Large intestine (tissue), 3 donors: Measurements from ENCODE around the gene GMNN. TPM values are rescaled to one million over a fixed set of nuclear protein-coding genes. Genes with fewer than 3 reads are reported as not detected.

ENCODE experiments used
- DNase-seq, 2 donors: peaks; one replicate each; pipeline versions ENCODE4 v3.0.0 to v3.0.0-alpha.2; 2013
- H3K27ac ChIP-seq: one replicate; pipeline ENCODE4 v1.5.1; 2013; ENCODE audit warnings: low read length
- H3K27me3 ChIP-seq: 2 replicates; pipeline ENCODE4 v1.6.1; 2013; ENCODE audit warnings: low read length; ENCODE audit not compliant: control insufficient read depth, insufficient read depth
- H3K36me3 ChIP-seq: 2 replicates; pipeline ENCODE4 v1.6.1; 2013; ENCODE audit warnings: low read length; ENCODE audit not compliant: control insufficient read depth, insufficient read depth
- H3K4me1 ChIP-seq: one replicate; pipeline ENCODE4 v1.6.1; 2013; ENCODE audit warnings: low read length; ENCODE audit not compliant: control insufficient read depth, insufficient read depth
- H3K4me3 ChIP-seq: one replicate; pipeline ENCODE4 v1.5.1; 2013; ENCODE audit warnings: low read length
- H3K9me3 ChIP-seq: one replicate; pipeline ENCODE4 v1.6.1; 2013; ENCODE audit warnings: mild to moderate bottlenecking, low read depth, low read length, moderate library complexity; ENCODE audit not compliant: control insufficient read depth
- WGBS: methylation state at CpG from one replicate; pipeline ENCODE4 v1.1.5; 2013; ENCODE audit warnings: low lambda C conversion rate; ENCODE audit not compliant: insufficient coverage; 5-methylcytosine and 5-hydroxymethylcytosine counted together
- polyA plus RNA-seq: library from polyadenylated mRNA; unstranded; fragments of 120-200 nt; gene quantifications from one replicate; pipeline ENCODE4 v1.2.1, GENCODE V29; 2013

Gene GMNN
- polyA plus RNA-seq, 1 donor: 36.0 TPM

- Histone ChIP-seq H3K27ac (no peak overlapping the region), H3K4me3 (no peak overlapping the region), H3K4me1 (peaks cover 14% of the 10 kb centered on the region), H3K36me3 (peaks cover 10% of the 10 kb centered on the region), H3K27me3 (no peaks in the 10 kb centered on the region), H3K9me3 (no peaks in the 10 kb centered on the region)
- DNase-seq: no peak
- WGBS: 67% methylated on average over 1 of the region's 1 CpG
Measured at GRCh38 chr6:24778121-24778520, 3.4 kb downstream of the GMNN start.

GRCh38 chr6:24778878-24779277 lies 4.1 kb downstream of the GMNN start:
- Histone ChIP-seq H3K4me1 (peaks cover 14% of the 10 kb centered on the region), H3K9me3 (no peaks in the 10 kb centered on the region), H3K4me3 (no peak overlapping the region), H3K27ac (no peak overlapping the region), H3K36me3 (peaks cover 10% of the 10 kb centered on the region), H3K27me3 (no peaks in the 10 kb centered on the region)
- DNase-seq: no peak

- Histone ChIP-seq H3K9me3 (no peaks in the 10 kb centered on the region), H3K4me3 (no peak overlapping the region), H3K4me1 (peaks cover 14% of the 10 kb centered on the region), H3K36me3 (peaks cover 14% of the 10 kb centered on the region), H3K27me3 (no peaks in the 10 kb centered on the region), H3K27ac (peak overlapping the region; percentile 40)
- 17% methylated on average over 1 of the region's 3 CpGs for WGBS
- peak in 1 of 2 donors; percentile 45 for DNase-seq
Measured at GRCh38 chr6:24779416-24780016, 4.8 kb downstream of the GMNN start.

GRCh38 chr6:24780206-24780605 lies 5.5 kb downstream of the GMNN start:
- 60% methylated on average over 1 of the region's 4 CpGs for WGBS
- DNase-seq: no peak
- Histone ChIP-seq H3K4me1 (peaks cover 14% of the 10 kb centered on the region), H3K27ac (no peak overlapping the region), H3K4me3 (no peak overlapping the region), H3K27me3 (no peaks in the 10 kb centered on the region), H3K9me3 (no peaks in the 10 kb centered on the region), H3K36me3 (peaks cover 15% of the 10 kb centered on the region)

GRCh38 chr6:24788031-24788665 lies 13.4 kb downstream of the GMNN start:
- Histone ChIP-seq H3K36me3 (peaks cover 17% of the 10 kb centered on the region), H3K4me1 (no peaks in the 10 kb centered on the region), H3K9me3 (no peaks in the 10 kb centered on the region), H3K27me3 (no peaks in the 10 kb centered on the region), H3K4me3 (no peak overlapping the region), H3K27ac (no peak overlapping the region)
- DNase-seq: no peak
- WGBS: 100% methylated on average over 2 of the region's 4 CpGs

- Histone ChIP-seq H3K4me1 (no peaks in the 10 kb centered on the region), H3K4me3 (no peak overlapping the region), H3K9me3 (no peaks in the 10 kb centered on the region), H3K36me3 (no peaks in the 10 kb centered on the region), H3K27ac (no peak overlapping the region), H3K27me3 (no peaks in the 10 kb centered on the region)
- DNase-seq: no peak
- no CpG with 5 or more reads among the region's 2 CpGs for WGBS
Measured at GRCh38 chr6:24795106-24795505, 20.4 kb downstream of the GMNN start.

GRCh38 chr6:24796616-24797290 lies 22.0 kb downstream of the GMNN start:
- 100% methylated on average over 3 of the region's 6 CpGs for WGBS

GRCh38 chr6:24797596-24798216 lies 23.0 kb downstream of the GMNN start:
- 90% methylated on average over 2 of the region's 6 CpGs for WGBS
- no peaks in the 10 kb centered on the region for H3K36me3 ChIP-seq
- no peak overlapping the region for H3K27ac ChIP-seq
- H3K4me3 ChIP-seq: no peak overlapping the region
- H3K27me3 ChIP-seq: no peaks in the 10 kb centered on the region
- no peaks in the 10 kb centered on the region for H3K9me3 ChIP-seq
- no peak for DNase-seq
- H3K4me1 ChIP-seq: no peaks in the 10 kb centered on the region

More at GRCh38 chr6:24796616-24797290, 22.0 kb downstream of the GMNN start:
- Histone ChIP-seq H3K9me3 (no peaks in the 10 kb centered on the region), H3K27ac (no peak overlapping the region), H3K27me3 (no peaks in the 10 kb centered on the region), H3K4me3 (no peak overlapping the region), H3K36me3 (no peaks in the 10 kb centered on the region), H3K4me1 (no peaks in the 10 kb centered on the region)
- DNase-seq: no peak

- no peak within 1 kb of the TSS for H3K4me3 ChIP-seq
- no peaks in the 10 kb centered on the region for H3K9me3 ChIP-seq
- H3K36me3 ChIP-seq: no peaks in the 10 kb centered on the region
- H3K27ac ChIP-seq: no peak within 1 kb of the TSS
- 86% methylated on average over 4 of the region's 13 CpGs for WGBS
- H3K27me3 ChIP-seq: no peaks in the 10 kb centered on the region
- no peaks in the 10 kb centered on the region for H3K4me1 ChIP-seq
- DNase-seq: no peak
Measured at GRCh38 chr6:24798740-24799540, 24.2 kb downstream of the GMNN start, which contains the start of gene ARMH2. Gene ARMH2 (minus strand): TSS chr6:24798917. CDS start chr6:24798857, 60 bp downstream.

- no peak for DNase-seq
- no peaks in the 10 kb centered on the region for H3K27me3 ChIP-seq
- WGBS: no CpG with 5 or more reads among the region's 1 CpG
- H3K4me1 ChIP-seq: no peaks in the 10 kb centered on the region
- H3K36me3 ChIP-seq: no peaks in the 10 kb centered on the region
- H3K4me3 ChIP-seq: no peak overlapping the region
- no peaks in the 10 kb centered on the region for H3K9me3 ChIP-seq
- H3K27ac ChIP-seq: no peak overlapping the region
Measured at GRCh38 chr6:24799541-24799915, 24.8 kb downstream of the GMNN start.
